ENCODE data around the gene PHACTR3.

Gene PHACTR3

DNA sequence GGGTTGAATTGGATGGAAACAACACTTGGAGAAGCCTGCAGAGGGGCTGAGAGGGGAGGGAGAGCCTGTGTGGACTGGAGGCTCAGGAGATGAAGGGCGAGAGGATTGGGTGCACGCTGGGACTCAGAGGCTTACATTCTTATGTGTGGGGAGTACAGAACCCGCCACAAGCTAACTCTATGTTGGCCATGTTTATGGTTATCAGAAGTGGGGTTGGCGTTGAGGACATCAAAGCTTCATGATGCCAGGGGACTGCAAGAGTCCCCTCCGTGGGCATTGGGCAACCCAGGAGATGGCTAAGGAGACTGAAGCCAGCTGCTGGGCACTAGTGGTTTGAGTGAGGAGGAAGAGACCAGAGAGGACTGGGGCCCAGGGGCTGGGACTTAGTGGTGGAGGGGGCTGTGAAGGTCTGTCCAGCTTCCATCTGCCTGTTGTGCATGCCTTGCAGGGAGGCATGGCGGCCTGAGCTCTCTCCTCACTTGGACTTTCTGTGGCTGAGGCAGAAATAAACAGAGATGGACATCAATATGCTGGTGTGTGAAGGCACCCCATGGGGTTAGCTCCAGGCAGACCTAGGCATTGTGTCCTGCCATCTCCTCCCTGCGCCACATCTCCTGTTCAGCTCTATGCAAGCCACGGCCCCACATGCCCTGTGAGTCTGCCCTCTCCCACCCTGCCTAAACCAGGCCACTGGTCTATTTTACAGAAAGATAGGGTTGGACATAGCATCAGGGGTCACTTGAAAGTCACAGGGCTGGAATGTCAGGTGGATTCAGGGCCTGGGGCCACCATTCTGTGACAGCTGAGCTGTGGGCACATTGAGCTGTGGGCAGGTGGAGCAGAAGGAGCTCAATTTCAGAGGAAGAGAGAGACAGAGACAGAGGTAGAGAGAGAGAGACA lies 61.6 kb downstream of the PHACTR3 start:
- FAIRE-seq (no peak), DNase-seq (ENCODE audit: extremely low spot score, insufficient read length, low read depth) (no peak)

DNA sequence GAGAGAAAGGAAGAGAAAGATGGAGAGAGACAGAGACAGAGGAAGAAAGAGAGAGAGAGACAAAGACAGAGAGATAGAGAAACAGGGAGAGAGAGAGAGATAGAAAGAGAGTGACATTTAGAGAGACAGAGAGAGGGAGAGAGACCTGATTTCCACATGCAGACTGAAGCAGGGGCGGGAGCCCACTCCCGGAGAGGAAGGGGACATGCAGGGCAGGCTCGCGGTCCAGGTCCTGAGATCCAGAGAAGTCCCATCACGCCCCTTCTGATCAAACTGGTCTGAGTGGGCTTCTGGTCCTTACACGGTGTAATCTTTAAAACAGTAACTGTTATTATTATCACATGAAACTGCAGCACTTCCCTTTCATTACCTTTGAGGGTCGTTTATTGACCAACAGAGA lies 62.2 kb downstream of the PHACTR3 start:
- no peak for DNase-seq (ENCODE audit: extremely low spot score, insufficient read length, low read depth)
- no peak for FAIRE-seq

- DNase-seq (ENCODE audit: extremely low spot score, insufficient read length, low read depth) (no peak), FAIRE-seq (no peak)
Observed at GRCh38 chr20:59667131-59667530, 62.8 kb downstream of the PHACTR3 start.

DNA sequence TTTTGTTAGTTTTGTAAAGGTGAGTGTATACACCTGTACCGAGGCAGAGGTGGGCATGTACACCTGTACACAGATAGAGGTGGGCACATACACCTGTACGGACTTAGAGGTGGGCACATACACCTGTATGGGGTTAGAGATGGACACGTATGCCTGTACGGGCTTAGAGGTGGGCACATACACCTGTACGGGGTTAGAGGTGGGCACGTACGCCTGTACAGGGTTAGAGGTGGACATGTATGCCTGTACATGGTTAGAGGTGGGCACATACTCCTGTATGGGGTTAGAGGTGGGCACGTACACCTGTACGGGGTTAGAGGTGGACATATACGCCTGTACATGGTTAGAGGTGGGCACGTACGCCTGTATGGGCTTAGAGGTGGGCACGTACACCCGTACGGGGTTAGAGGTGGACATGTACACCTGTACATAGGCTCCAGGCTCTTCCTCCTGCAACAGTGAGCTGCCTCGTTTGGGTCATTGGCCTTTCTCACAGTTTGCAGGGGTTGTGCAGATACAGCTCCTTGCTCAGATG lies 63.7 kb downstream of the PHACTR3 start:
- DNase-seq (ENCODE audit: extremely low spot score, insufficient read length, low read depth), result no peak
- FAIRE-seq, result no peak

- FAIRE-seq (no peak), DNase-seq (ENCODE audit: extremely low spot score, insufficient read length, low read depth) (no peak)
Observed at GRCh38 chr20:59668926-59669850, 64.8 kb downstream of the PHACTR3 start.

DNA sequence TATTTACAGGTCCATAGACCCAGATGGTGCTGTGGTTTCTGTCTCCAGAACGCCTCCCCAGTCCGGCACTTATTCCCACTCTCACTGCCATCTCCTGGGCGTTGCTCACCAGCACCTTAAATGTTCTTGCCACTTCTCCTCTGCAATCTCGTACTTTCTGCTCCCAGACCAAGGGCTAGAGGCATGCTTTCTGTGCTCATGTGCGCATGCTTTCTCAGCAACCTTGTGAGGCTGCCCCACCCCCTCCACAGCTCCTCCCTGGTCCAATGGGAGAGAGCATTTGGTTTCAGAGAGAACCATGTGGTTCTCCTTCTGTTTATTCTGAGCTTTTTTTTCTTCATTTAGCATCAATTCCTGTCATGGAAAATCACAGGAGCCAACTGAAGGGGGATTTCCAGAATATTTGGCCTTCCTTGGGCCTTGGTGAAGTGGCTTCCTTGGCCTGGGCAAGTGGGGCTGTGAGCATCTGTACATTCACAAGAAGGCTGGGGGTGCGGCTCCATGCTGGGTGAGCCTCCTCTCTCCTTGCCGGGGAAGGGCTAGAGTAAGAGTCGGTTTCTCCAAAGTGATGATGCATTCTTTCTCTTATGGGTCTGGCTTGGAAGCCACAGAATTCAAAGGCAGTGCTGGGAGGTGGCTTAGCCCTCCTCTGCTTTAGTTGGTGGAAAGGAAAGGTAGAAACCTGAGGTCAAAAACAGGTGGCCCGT lies 66.6 kb downstream of the PHACTR3 start:
- DNase-seq (ENCODE audit: extremely low spot score, insufficient read length, low read depth) (no peak), FAIRE-seq (no peak)

DNA sequence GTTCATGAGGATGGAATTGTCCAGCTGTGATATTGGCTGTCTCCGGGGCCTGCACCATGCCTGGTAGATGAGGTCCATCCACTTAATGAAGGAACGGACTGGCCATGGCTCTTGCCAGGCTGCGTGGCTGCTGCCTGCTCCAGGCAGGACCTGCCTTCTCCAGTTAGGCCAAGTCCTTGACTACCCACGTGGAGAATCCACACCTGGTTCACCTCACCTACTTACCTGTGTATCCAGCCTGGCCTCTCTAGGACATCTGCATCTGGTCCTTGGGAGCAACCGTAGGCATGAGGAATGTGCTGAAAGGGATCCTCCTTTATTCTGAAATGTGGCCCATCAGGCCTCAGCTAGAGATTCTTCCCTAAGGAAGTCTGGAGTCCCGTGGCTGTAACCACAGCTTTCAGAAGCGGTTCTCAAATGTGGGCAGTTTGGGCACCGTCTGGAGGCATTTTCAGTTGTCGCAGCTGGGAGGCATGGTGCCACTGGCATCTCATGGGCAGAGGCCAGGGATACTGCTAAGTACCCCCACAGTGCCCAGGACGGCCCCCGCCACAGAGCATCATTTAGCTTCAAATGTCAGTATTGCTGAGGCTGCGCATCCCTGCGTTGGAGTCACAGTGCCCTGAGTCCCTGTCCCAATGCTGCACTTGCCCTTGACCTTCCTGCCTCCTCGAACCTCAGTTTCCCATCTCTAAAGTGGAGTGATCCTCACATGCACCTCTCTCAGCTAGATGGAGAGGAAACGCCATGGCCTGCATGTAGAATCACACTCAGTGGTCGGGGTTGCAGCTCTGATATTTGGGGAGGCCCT lies 67.5 kb downstream of the PHACTR3 start:
- no peak for FAIRE-seq
- no peak for DNase-seq (ENCODE audit: extremely low spot score, insufficient read length, low read depth)

GRCh38 chr20:59672576-59672975 lies 68.2 kb downstream of the PHACTR3 start:
- FAIRE-seq (no peak), DNase-seq (ENCODE audit: extremely low spot score, insufficient read length, low read depth) (no peak)

DNA sequence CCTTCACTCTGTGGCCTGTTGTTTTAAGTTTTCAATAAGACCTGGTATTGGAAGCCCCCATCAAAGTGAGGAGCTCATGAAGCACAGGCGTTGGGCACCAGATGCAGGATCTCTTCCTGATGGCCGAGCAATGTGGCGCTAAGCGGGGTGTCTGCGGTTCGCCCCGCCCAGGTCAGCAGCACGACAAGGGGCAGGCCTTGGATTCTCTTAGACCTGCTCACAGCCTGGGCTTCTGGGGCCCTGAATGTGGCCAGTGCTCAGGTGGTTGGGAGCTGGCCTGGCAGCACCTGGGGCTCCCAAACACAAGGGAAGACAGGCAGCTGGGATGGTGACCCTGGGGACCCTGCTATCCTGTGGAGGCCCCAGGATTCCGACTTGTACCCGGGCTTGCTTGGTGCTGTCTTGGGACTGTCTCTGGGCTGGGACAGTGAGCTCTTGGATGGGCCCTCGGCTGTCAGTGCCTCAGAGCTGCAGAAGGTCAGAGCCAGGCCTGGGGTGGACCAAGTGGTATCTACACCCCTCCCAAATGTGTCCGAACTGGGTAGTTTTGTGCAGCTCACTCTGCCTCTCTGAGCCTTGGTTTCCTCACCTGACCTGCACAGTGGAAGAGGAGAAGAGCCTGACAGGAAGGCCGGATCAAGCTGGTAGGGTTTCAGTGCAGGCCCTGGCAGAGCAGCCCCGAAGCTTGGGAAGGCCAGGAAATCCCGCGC lies 69.1 kb downstream of the PHACTR3 start:
- FAIRE-seq (no peak), DNase-seq (ENCODE audit: extremely low spot score, insufficient read length, low read depth) (no peak)

GRCh38 chr20:59673998-59674445 lies 69.7 kb downstream of the PHACTR3 start:
- no peak for FAIRE-seq
- DNase-seq (ENCODE audit: extremely low spot score, insufficient read length, low read depth), result no peak

DNA sequence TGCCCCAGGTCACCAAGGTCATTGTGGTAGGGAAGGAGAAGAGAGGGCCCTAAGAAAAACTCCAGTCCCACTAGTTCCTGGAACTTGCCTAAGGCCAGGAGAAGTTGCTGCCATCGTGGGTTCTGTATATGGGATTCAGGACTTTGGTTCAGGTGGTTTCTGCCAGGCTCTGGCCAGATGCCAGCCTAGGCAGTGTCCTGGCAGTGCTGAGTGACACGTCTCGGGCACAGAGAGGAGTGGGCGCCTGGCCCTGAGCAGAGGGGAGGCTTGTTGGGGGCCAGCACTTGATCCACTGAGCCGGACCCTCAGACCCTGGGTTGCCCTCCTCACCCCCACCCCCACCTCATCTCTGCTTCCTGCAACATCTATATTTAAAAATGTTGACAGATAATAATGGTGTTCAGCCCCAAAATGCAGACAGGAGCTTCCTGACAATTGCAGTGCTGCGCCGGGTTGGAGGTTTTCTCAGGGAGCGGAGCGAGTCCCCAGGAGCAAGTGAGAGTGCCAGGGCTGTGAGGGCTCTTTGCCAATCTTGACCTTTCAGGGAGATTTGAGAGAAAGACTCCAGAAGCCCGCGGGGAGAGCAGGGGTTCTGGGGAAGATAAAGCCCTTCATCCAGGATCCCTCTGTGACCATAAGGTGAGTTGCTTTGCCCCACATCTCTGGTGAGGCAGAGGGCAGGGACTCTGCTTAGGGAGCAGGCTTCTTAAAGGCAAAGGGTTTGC lies 71.9 kb downstream of the PHACTR3 start:
- no peak for DNase-seq (ENCODE audit: extremely low spot score, insufficient read length, low read depth)
- no peak for FAIRE-seq

DNA sequence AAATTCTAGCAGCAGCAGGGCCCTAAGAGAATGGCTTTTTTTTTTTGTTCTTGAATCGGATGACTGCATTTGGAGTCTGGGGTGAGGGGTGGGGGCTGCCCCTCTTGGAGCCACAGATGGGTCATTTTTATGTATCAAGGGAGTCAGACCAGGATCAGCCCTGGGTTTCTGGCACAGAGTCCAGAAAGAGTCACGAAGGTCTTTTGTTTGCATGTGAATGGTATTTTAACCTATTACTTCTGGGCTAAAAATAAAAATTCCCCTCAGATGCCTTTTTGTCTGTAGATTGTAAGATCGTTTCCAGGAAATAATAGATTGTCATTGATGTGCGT lies 72.5 kb downstream of the PHACTR3 start:
- FAIRE-seq (no peak), DNase-seq (ENCODE audit: extremely low spot score, insufficient read length, low read depth) (no peak)

- no peak for DNase-seq (ENCODE audit: extremely low spot score, insufficient read length, low read depth)
Observed at GRCh38 chr20:59677586-59677985, 73.2 kb downstream of the PHACTR3 start.

DNA sequence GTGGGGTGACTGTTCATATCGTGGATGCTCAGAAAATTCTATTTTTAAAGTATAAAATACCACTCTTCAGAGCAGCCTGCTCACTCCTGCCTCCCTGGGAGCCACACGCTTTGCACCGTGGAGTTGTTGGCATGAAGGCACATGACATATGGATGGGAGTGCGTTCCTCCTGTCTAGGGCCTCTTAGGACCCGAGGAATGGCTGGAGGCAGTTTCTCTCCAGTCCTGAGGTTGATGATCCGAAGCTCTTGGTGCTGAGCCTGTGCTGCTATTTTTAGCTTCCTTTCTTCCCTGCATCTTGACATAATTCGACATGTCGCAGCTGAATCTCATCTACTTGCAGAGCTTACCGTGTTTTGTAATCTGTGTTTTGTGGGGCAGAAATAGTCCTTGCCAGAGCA lies 73.9 kb downstream of the PHACTR3 start:
- FAIRE-seq (no peak), DNase-seq (ENCODE audit: extremely low spot score, insufficient read length, low read depth) (no peak)

More at GRCh38 chr20:59677586-59677985, 73.2 kb downstream of the PHACTR3 start:
- no peak for FAIRE-seq

DNA sequence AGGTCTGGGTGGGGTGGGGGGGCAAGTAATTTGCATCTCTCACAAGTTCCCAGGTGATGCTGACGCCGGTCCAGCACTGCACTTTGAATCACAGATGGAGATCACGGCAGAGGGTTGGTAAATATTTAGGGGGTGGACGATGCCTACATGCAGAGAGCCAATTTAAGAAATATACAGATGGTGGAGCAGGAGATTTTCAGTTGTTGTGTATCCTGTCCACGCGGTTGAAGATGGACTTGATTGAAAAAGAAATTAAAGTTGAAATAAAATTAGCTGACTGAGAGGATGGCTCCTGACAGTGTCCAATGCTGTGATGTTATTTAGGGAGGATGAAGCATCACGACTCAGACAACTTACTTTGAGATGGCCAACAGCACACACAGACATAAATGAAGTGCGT lies 74.6 kb downstream of the PHACTR3 start:
- FAIRE-seq, result no peak
- no peak for DNase-seq (ENCODE audit: extremely low spot score, insufficient read length, low read depth)

DNA sequence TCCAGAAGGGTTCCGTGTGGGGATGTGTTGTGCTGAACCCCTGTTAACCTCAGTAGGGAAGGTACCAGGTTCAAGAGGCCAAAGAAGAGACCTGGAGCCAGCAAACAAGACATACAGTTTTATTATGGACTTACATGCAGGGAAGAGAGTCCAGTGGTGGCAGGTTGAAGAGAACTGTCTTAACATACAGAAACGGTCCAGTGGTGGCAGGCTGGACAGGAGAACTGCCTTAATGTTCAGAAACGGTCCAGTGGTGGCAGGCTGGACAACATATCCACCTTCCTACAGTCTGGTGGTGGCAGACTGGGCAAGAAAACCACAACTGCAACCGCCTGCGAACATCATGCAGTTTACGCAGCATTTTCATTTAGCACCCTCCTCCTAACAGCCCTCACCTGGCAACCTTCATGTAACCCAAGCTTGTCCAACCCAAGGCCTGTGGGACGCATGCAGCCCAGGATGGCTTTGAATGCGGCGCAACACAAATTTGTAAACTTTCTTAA lies 75.9 kb downstream of the PHACTR3 start:
- no peak for FAIRE-seq

DNA sequence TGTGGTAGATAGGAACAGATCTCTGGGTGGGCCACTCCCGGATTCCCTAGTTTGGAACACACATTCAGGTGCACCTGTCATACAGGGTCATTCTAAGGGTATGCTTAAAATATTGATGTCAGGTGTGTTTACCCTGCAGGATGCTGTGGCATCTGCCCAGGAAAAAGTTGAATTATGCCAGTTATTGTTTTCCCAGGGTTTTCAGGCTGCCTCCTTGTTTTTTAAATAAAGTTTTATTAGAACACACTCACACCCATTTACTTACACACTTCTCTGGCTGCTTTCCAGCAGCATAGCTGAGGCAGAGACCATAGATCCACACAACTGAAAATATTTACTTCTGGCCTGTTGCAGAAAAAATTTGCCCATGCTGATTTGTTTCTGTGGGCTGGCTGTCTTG lies 76.5 kb downstream of the PHACTR3 start:
- FAIRE-seq (no peak), DNase-seq (ENCODE audit: extremely low spot score, insufficient read length, low read depth) (no peak)

More for the DNA sequence above, 75.9 kb downstream of the PHACTR3 start:
- no peak for DNase-seq (ENCODE audit: extremely low spot score, insufficient read length, low read depth)

GRCh38 chr20:59682603-59683002 lies 78.3 kb downstream of the PHACTR3 start:
- DNase-seq (ENCODE audit: extremely low spot score, insufficient read length, low read depth) (no peak), FAIRE-seq (no peak)
